NCI-H1092 treated with DMSO at 0.1 percent for 48 hours (cell line): Measurements from ENCODE around the gene NACC1.

Source experiments
- DNase-seq: peaks from one replicate; lab custom pipeline; 2025; lab: John Stamatoyannopoulos, UW

Gene NACC1

DNA sequence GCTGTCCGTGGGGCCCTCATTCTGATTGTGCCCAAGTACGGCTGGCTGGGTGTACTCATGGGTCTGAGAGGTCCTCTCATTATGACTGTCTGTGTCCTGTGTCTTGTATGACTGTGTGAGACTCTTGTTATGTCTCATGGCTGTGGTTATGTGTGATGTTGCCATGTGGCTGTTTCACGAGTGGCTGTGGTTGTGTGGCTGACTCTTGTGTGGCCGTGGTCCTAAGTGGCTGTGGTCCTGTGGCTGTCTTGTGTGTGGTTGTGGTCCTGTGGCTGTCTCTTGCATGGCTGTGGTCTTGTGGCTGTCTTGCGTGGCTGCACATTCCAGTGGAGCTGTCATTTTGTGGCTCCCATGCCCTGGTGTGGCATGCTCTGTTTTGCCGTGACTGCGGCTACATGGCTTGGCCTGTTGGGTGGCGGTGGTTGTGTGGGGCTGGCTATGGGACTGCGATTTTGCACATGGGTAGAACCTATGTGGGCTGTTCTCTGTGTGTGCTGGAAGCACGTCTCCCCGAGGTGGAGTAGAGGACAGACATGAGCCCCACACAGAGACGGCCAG is 18.0 kb upstream of the NACC1 start:
- no peak for DNase-seq

DNA sequence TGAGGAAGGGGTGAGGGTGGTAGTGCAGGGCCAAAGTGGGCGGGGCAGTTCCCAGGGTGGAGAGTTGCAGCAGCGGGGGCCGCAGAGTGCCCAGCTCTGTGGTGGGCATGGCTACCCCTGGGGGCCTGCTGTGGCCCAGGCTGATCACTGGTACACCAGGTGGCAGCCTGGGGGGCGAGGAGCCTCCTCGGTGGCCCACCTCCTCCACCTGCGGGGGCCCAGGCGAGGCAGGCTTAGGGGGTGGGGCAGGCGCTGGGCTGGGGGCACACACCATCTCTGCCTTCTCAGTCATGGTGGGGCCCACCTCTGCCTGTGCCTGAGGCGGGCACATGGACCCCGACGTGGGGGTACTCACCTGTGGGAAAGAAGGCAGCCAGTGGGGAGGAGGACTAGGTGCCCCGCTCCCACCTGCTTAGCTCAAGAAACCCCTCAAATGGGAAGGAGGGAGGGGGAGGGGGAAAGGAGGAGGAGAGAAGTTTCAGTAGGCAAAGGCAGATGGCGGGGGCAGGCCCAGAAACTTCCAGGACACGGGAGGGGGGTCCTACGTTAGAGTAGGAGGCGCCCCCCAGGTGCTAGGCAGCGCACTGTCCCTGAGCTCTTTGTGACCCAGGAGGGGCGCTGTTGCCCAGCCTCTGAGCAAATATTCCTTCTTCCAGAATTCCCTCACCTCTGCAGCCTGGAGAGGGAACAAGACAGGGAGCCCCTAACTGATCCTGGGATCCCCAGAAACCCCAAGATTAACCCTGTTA is 17.0 kb upstream of the NACC1 start:
- no peak for DNase-seq

- DNase-seq, result no peak
Observed at GRCh38 chr19:13101590-13102415, 16.3 kb upstream of the NACC1 start.

DNA sequence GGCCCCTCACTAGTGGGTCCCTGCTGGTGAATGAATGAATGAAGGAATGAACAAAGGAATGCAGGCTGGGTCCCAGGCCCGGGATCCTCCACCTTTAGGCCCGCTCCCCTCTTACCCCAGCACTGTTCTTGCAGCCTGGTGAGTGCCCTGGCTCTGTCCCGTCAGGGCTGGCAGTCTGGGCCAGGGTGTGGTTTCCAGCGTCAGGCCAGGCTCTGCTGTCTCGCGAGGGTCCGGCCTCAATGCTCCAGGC is 15.7 kb upstream of the NACC1 start:
- DNase-seq, result no peak

DNA sequence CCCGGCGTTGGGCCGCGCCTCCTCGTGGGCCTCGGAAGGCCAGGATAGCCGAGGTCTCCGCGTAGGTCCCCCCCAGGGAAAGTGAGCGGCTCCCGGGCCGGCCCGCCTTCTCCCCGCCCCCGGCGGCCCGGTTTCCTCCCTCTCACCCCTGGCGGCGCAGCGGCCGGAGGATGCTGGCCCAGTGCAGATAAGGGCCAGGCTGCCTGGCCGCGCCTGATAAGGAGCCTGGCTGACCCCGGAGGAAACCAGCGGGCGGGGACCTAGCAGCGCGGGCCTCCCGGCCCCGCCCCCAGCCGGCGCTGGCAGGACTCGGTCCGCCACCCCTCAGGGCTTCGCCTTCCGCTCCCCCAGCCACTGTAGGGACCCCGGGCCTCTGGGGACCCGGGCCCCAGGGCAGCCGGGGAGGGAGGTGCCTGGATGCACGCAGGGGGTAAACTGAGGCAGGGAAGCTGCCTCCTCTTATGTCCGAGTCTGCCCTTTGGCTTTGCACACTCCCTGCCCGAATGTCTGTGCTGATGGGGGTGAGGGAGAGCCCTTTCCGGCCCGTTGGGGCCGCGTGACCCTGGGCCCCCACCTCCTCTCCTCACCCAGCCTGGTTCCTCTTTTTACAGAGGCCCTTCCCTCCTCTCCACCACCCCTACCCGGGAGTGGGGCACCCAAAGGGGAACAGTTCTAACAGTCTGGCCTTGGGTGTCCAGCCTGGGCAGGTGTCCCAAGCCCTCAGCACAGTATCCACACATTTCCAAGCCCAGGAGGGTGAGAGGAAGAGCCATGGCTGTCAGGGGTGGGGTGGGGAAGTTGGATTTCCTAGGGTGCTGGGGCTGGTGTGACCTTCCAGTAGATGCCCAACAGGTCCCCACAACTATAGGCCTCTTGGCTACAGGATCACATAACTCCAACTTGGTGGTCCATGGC is 15.1 kb upstream of the NACC1 start, which contains the start of gene LYL1:
Gene LYL1, minus strand, starts transcription at position 193 of the 915 bp plus-strand sequence. CDS start 1,687 bp downstream, outside the sequence.
- no peak for DNase-seq

GRCh38 chr19:13103581-13104359 is 14.3 kb upstream of the NACC1 start:
- no peak for DNase-seq

GRCh38 chr19:13104360-13104847 is 13.7 kb upstream of the NACC1 start:
- DNase-seq, result no peak

DNA sequence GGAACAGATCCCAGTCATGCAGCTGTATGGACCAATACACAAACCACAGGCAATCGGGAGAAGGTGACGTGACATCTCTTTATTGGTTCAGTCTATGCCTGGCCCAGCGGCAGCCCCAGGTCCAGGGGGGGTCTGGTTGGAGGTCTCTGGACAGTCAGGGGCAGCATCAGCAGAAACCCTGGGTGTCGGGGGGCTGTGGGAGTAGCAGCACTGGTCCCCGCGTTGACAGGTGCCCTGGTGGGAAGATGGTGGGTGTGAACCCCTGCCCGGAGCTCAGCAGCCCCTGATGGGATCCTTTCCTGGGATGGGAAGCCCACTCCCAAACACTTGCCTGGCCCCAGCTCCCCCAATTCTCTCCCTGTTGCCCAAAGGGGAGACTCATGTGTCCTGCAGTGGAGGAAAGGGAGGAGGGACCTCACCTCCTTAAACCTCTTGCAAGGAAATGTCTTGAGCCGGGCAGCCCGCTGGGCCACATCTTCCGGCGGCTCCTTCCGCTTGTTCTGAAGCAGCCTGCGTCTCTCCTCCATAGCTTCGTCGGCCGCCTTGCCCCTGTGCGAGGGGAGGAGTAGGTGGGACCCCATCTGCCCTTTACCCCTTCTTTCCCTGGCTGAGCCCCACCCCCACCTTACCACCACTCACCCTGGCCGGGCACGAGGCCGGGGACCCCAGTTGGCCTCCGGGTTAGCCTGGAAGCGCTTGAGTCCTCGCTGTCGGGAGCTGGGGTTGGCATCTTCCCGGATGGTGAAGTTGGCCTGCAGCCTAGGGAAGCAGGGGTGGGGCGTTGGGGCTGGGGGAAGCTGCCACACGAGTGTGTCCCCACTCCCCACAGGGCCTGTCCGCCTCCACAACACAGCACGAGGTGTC is 13.0 kb upstream of the NACC1 start:
- no peak for DNase-seq

DNA sequence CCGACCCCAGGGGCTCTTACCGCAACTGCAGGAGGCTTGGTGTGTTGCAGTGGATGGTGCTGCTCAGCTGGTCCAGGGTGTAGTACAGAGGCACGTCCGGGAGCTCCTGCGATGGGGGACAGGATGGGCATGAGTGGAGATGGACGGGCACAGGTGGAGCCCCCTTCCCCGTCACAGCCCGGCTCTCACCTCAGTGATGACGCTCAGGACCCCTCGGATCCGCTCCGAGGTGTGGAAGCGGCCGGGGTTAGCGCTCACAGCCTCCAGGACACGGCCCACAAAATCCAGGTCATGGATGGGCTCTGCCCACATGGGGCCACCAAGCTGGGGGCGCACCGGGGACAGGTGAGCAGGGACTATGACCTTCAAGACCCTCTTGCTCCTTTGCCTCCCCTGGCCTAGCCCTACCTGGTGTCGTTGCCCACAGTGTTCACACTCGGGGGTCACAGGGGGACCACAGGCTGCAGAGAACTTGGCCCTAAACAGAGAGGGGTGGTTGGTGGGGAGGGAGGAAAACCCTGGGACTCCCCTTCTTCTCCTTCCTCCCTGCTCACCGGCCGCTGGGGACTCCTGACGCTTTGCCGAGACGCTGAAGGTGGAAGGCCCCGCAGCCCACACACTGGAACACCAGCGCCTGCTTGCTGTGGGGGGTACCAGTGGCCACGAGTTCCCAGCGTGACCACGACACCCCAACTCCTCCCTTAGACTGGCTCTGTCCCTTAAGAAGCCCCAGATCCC is 8.5 kb upstream of the NACC1 start:
- DNase-seq, result no peak

DNA sequence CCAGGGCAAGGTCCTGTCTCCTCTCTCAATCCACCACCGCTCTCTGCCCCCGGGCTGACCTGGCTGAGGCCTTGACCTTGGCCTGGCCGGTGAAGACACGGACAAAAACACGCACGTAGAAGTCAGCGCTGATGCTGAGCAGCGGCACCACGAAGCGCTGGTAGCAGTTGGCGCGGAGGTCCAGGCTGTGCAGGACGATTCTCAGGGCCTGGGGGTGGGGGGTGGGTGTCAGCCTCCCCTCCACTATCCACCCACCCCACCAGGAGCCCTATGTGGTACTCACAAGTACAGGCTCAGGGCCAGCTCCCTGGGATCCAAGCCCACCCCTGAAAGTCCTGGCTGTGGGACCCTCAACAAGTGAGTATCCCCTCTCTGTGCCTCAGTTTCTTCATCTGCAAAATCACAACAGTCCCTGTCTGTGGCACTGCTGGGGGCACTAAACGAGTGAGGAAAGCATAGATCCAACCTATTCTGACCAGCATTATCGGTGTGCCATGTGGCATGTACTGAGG is 7.9 kb upstream of the NACC1 start:
- no peak for DNase-seq

- no peak for DNase-seq
Observed at GRCh38 chr19:13112555-13112954, 5.5 kb upstream of the NACC1 start.

- DNase-seq, result no peak
Observed at GRCh38 chr19:13115936-13116281, 2.2 kb upstream of the NACC1 start.

DNA sequence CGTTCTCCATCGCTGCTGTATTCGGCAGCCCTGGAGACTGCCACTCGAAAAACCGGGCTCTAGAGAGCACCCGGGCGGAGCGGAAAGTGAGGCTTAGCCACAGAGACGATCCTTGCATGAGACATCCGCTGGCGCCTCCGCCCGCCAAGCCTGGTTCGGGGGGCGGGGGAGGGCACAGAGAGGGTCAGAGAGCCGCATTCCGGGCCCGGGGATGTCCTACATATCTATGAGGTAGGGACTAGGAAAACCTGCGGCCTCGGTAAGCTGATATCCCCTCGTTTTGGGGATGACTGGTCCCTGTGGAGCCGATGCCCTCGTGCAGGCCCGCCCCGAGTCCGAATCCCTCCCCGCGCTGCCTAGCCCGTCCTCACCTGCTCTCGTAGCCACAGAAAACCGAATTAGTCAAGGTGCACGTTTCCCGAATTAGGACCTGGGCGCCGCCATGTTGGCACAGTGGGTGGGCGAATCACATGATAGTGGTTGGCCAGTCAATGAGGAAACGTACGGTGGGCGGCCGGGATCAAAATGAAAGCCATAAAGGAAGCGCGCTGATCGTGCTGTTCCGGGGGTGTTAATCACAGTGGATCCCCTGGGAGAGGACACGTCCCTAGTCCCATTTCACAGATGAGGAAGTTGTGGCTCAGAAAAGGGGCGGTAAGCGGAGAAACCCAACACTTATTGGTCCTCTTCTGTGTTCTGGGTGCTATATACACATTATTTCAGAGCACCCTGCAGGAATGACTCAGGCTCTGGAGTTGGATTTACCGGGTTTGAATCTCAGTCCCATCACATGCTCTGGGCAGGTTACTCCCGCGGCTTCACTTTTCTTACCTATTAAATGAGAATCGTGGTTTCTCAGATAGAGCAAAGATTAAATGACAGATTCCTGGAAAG is 1.5 kb upstream of the NACC1 start, which contains the start of gene TRMT1:
Gene TRMT1, minus strand, starts transcription at position 459 of the 894 bp plus-strand sequence. Its CDS starts 341 bp downstream, at position 118.
- peak; percentile 82 for DNase-seq

DNA sequence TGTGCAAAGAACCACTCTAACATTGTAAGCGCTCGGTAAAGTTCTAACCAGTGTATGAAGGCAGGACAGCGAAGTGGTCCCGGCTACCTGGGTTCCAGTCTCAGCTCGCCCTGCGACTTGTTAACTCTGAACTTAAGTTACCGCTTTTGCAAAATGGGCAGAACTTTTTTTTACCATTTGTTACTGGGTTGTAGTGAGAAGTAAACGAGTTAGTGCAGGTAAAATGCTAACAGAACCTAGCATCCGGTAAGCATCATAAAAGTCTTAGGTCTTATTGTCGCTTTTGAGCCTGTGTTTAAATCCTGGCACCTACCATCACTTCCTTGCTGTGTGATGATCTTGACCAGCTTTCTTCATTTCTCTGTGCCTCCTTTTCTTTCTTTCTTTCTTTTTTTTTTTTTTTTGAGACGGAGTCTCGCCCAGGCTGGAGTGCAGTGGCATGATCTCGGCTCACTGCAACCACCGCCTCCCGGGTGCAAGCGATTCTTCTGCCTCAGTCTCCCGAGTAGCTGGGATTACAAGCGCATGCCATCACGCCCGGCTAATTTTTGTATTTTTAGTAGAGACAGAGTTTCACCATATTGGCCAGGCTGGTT is 790 bp upstream of the NACC1 start:
- no peak for DNase-seq

DNA sequence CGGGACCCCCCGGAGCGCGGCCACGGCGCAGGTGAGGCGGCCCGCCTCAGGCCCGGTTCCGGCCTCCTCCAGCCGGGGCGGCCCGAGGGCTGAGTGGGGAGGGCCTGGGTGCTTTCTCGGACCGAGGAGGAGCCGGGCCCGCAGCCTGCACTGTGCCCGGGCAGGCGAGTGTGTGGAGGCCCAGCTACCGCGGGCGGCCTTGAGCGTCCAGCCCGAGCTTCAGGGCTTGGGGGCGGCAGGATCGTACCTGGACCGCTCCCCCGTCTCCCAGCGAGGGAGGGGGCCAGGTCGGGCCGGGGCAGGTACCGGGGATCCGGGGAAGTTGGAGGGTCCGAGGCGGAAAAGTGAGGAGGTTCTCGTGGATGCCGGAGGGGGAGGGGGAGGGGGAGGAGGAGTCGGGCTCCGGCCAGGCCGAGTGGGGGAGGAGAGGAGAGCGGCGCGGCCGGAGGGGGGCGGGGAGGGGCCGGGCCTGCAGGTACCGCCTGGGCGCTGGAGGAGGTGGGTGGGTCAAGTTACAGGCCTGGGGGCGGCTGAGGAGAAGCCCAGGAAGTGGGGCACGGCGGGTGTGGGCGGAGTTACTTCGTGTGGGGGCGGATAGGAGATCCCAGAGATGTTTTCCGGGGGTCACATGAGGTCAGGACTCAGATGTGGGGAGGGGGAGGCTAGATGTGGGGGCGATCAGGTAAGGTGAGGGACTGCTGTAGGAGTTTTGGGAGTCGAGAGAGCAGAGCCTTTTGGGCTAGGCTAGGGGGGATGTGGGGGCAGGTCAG is 545 bp downstream of the NACC1 start:
- DNase-seq, result peak; percentile 10

GRCh38 chr19:13119627-13120026 is 1.6 kb downstream of the NACC1 start:
- no peak for DNase-seq

DNA sequence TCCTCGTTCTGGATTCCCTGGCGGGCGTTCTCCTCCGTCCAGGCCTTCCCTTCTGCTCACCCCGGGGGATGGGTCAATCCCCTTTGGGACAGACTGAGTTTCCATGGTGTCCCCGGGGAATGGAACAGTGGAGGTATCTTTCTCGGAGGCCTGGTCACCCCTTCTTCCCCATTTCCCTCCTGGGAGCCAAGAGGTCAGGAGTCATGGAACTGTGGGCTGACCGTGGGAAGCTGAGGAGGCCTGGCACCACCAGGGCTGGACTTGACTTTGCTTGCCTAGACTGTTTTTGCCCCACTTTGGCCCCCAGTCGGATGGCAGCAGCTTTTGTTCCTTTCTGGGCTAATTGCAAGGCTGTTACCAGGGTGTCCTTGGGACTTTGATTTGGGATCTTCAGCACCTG is 2.0 kb downstream of the NACC1 start:
- DNase-seq, result no peak
